ENCODE data around the gene WNT5A.

WNT5A gene

GRCh38 chr3:55481744-55482495, 5.2 kb downstream of the WNT5A start:
- no peak for DNase-seq (ENCODE audit: low read depth)

GRCh38 chr3:55480911-55481743, 6.0 kb downstream of the WNT5A start:
- no peak for DNase-seq (ENCODE audit: low read depth)

- DNase-seq (ENCODE audit: low read depth), result no peak
Observed at GRCh38 chr3:55477306-55478303, 9.5 kb downstream of the WNT5A start.

GRCh38 chr3:55476515-55476914, 10.6 kb downstream of the WNT5A start:
- DNase-seq (ENCODE audit: low read depth), result no peak

- DNase-seq (ENCODE audit: low read depth), result no peak
Observed at GRCh38 chr3:55474213-55474632, 12.9 kb downstream of the WNT5A start.

GRCh38 chr3:55473788-55474187, 13.3 kb downstream of the WNT5A start:
- DNase-seq (ENCODE audit: low read depth), result no peak

- no peak for DNase-seq (ENCODE audit: low read depth)
Observed at GRCh38 chr3:55471522-55472280, 15.4 kb downstream of the WNT5A start.

- no peak for DNase-seq (ENCODE audit: low read depth)
Observed at GRCh38 chr3:55471084-55471483, 16.0 kb downstream of the WNT5A start.

- DNase-seq (ENCODE audit: low read depth), result no peak
Observed at GRCh38 chr3:55469957-55470526, 17.1 kb downstream of the WNT5A start.

- DNase-seq (ENCODE audit: low read depth), result no peak
Observed at GRCh38 chr3:55468251-55468650, 18.9 kb downstream of the WNT5A start.

GRCh38 chr3:55467099-55467498, 20.0 kb downstream of the WNT5A start:
- DNase-seq (ENCODE audit: low read depth), result no peak

GRCh38 chr3:55466526-55466925, 20.6 kb downstream of the WNT5A start:
- no peak for DNase-seq (ENCODE audit: low read depth)

- no peak for DNase-seq (ENCODE audit: low read depth)
Observed at GRCh38 chr3:55461896-55462295, 25.2 kb downstream of the WNT5A start.

GRCh38 chr3:55459838-55460237, 27.3 kb downstream of the WNT5A start:
- DNase-seq (ENCODE audit: low read depth), result no peak

- no peak for DNase-seq (ENCODE audit: low read depth)
Observed at GRCh38 chr3:55458181-55458790, 28.8 kb downstream of the WNT5A start.

GRCh38 chr3:55455915-55456314, 31.2 kb downstream of the WNT5A start:
- DNase-seq (ENCODE audit: low read depth), result no peak

GRCh38 chr3:55454611-55455010, 32.5 kb downstream of the WNT5A start:
- no peak for DNase-seq (ENCODE audit: low read depth)

GRCh38 chr3:55453886-55454496, 33.1 kb downstream of the WNT5A start:
- no peak for DNase-seq (ENCODE audit: low read depth)

GRCh38 chr3:55452886-55453285, 34.2 kb downstream of the WNT5A start:
- no peak for DNase-seq (ENCODE audit: low read depth)

GRCh38 chr3:55449527-55449926, 37.6 kb downstream of the WNT5A start:
- no peak for DNase-seq (ENCODE audit: low read depth)
